Daoy (cell line): ENCODE results near the gene SF3A2. TPM values are rescaled to one million over a fixed set of nuclear protein-coding genes. Genes with fewer than 3 reads are reported as not detected.

Experiments used
- DNase-seq: peaks from one replicate; pipeline ENCODE4 v3.0.0-alpha.2; 2015; ENCODE audit warnings: low read depth
- total RNA-seq: library from RNA; depleted of rRNA; stranded (reverse); fragments of >200 nt; shearing (Covaris generic); gene quantifications from 2 replicates; pipeline ENCODE4 v1.2.3, GENCODE V29; 2014

Gene SF3A2
- total RNA-seq, 1 experiment from 2014 or later: 47.7 TPM

- DNase-seq: peak; percentile 91
Observed at GRCh38 chr19:2207991-2208860, 28.4 kb upstream of the SF3A2 start.

DNA sequence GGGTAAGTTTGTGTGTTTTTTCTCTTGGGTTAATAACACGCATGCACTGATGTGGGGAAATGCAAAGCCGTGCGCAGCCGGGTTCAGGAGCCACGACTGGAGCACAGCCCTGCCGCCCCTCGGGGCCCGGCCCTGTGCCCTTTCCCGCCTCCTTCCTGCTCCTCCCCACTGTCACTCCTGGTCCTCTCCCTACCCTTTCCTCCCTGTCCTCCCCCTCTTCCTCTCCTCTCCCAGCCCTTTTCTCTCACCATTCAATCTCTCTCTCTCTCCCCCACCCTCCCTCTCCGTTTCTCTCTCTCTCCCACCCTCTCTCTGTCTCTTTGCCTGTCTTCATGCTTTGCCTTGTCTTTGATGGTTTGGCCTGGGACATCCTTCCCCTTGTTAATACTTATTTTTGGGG lies 27.6 kb upstream of the SF3A2 start:
- DNase-seq: no peak

- DNase-seq: no peak
Observed at GRCh38 chr19:2209408-2209807, 27.2 kb upstream of the SF3A2 start.

- DNase-seq: no peak
Observed at GRCh38 chr19:2210206-2210605, 26.4 kb upstream of the SF3A2 start.

- DNase-seq: no peak
Observed at GRCh38 chr19:2210987-2211740, 25.5 kb upstream of the SF3A2 start.

DNA sequence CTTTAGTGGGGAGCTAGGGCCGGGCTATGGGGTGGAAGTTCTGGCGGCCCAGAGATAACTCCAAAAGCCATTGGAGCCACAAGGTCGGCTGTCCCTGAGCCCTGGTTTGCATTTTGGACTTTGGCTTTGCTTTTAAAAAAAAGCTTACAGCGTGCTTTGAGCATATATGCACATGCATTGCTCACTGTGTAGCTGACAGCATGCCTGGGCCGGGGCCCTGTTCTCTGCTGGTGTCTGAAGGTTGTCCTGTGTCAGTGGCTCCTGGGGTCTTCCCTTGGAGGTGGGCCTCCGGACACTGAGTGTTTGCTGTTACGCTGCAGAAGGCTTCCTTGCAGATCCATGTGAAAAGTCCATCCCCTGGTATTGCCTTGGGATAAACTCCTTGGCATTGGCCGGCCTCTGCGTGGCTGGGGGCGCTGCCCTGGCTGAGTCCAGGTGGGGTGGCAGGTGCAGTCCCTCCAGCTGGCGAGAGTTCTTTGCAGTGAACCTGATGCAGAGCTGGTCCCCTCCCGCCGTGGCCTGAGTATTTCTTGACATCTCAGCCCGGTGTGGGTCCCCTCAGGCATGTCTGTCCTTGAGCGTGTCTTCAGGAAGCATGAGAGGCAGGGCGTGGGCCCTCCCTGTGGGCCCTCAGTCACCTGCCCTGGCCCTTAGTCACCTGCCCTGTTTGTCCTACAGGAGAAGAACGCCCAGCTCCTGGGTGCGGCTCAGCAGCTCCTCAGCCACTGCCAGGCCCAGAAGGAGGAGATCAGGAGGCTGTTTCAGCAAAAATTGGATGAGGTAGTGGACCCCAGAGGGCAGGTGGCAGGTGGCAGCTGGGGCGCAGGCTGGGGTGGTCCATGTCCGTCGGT lies 23.5 kb upstream of the SF3A2 start:
- no peak for DNase-seq

- no peak for DNase-seq
Observed at GRCh38 chr19:2213799-2214198, 22.8 kb upstream of the SF3A2 start.

- DNase-seq: no peak
Observed at GRCh38 chr19:2214251-2214650, 22.4 kb upstream of the SF3A2 start.

GRCh38 chr19:2215281-2215751 lies 21.3 kb upstream of the SF3A2 start:
- DNase-seq: no peak

DNA sequence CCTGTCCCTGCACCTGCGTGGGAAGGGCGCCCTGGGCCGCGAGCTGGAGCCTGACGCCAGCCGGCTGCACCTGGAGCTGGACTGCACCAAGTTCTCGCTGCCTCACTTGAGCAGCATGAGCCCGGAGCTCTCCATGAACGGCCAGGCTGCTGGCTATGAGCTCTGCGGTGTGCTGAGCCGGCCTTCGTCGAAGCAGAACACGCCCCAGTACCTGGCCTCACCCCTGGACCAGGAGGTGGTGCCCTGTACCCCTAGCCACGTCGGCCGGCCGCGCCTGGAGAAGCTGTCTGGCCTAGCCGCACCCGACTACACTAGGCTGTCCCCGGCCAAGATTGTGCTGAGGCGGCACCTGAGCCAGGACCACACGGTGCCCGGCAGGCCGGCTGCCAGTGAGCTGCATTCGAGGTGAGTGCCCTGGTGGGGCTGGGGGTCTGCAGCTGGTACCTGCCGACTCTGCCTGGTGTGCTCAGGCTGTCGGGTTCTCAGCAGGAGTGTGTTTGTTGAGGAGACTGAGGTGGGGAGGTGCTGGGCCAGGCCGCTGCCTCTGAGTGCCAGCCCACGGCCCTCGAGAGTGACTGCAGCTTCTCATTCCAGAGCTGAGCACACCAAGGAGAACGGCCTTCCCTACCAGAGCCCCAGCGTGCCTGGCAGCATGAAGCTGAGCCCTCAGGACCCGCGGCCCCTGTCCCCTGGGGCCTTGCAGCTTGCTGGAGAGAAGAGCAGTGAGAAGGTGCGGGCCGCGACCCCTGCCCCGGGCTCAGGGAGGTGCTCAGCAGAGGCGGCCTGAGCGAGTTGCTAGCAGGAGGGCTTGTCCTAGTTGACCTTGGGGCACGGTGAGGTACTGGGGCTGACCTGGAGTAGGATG lies 20.0 kb upstream of the SF3A2 start:
- DNase-seq: no peak

DNA sequence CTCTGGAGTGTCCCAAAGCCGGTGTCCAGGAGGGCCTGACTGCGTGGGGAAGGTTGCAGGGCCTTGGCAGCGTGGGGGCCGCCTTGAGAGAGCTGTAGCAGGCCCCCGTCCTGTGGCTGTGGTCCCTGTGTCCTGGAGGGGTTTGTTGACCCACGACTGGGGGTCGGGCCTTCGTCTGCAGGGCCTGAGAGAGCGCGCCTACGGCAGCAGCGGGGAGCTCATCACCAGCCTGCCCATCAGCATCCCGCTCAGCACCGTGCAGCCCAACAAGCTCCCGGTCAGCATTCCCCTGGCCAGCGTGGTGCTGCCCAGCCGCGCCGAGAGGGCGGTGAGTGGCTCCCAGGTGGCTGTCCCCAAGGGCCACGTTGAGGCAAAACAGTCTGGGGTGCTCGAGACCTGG lies 19.0 kb upstream of the SF3A2 start:
- no peak for DNase-seq

- no peak for DNase-seq
Observed at GRCh38 chr19:2219726-2220125, 16.9 kb upstream of the SF3A2 start.

GRCh38 chr19:2221250-2221831 lies 15.3 kb upstream of the SF3A2 start:
- DNase-seq: no peak

- DNase-seq: no peak
Observed at GRCh38 chr19:2221918-2222317, 14.7 kb upstream of the SF3A2 start.

- no peak for DNase-seq
Observed at GRCh38 chr19:2223391-2223790, 13.2 kb upstream of the SF3A2 start.

- DNase-seq: no peak
Observed at GRCh38 chr19:2223959-2224358, 12.7 kb upstream of the SF3A2 start.

DNA sequence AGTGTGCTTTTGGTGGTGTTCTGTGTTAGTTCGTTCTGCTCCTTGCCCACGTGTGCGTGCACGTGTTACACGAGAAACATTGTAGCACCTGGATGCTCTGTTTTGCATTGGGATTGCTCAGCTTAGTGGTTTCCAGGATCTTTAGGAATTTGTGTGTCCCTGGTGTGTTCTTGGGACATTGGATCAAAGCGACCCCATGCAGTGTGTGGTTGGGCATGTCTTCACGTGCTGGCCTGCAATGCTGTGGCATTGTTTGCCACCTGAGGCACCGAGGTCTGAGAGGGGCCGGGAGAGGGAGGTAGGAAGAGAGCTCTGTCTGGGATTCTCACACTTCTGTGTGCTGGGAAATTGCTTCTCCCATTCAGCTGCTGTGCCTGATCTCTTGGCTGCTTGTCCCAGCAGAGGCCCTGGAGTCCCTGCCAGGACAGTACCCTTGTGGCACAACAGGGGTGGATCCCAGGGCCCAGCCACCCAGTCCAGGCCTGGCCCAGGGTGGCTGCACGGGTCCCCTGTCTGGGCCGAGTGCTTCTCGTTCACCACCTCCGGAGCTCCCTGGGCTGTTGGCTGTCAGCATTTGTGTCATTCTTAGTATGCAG lies 11.8 kb upstream of the SF3A2 start:
- no peak for DNase-seq

DNA sequence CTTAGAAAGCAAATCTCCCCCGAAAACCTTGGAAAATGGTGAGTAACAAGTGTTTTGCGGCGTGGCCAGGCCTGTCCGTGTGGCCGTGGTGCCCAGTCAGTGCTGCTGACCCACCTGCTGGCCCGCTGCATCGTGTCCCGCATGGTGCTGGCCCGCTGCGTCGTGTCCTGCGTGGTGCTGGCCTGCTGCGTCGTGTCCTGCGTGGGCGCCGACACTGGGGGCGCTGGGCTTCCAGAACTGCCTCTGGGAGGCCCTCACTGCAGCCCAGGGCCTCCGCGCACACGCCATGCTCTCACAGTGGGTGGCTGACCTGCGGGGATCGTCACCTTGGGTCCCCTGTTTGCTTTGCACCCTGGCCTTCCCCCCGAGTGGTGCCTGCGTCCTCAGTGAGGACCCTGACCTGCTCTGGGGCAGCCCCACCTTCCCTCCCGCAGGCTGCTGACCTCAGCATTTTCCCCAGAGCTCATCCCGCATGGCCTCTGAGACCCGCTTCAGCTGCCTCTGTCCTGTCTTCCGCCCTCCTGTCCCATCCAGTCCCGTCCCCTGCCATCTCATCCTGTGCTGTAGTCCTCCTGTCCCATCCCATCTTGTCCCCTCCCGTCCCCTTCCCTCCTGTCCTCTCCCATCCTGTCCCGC lies 11.1 kb upstream of the SF3A2 start:
- no peak for DNase-seq

GRCh38 chr19:2226051-2226839 lies 10.4 kb upstream of the SF3A2 start:
- DNase-seq: no peak
